ENCODE measurements around the gene PXDN. TPM values are rescaled to one million over a fixed set of nuclear protein-coding genes. Genes with fewer than 3 reads are reported as not detected.
"Not testable (repeated sequence)": the region's sequence is repeated elsewhere in the genome, so short reads cannot be mapped to it uniquely, and the experiment has no call there.

The PXDN gene
- total RNA-seq, 1 donor from 2014 or later: 36.3 TPM

DNA sequence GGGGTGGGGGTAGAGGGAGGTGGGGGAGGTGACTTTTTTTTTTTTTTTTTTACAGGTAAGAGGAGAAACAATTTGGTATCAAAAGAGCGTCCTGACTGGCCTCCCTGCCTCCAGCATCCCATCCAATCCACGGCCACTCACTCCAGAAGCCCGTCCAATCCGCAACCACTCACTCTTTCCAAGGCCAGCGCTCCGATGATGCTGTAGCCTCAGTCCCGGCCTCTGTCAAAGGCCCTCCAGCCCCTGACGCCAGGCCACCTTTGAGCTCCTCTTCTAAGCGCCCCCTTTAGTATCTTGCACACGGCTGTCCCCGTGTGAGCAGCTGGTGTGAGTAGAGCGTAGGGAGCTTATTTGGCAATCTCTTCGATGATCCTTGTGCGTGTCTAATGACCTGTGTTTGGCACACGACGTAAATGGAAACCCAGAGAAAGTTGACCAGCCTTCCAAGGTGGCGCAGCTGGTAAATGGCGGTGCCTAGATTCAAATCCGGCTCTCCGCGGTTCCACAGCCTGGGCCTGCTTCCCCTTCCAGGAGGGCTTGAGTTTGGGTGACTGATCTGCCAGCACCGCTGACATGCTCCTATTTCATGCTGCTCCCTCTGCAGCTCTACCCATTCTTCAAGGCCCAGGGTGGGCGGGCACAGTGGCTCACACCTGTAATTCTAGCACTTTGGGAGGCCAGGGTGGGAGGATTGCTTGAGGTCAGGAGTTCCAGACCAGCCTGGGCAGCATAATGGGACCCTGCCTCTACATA is 23.8 kb upstream of the PXDN start:
- TF ChIP-seq, protein P1, sequence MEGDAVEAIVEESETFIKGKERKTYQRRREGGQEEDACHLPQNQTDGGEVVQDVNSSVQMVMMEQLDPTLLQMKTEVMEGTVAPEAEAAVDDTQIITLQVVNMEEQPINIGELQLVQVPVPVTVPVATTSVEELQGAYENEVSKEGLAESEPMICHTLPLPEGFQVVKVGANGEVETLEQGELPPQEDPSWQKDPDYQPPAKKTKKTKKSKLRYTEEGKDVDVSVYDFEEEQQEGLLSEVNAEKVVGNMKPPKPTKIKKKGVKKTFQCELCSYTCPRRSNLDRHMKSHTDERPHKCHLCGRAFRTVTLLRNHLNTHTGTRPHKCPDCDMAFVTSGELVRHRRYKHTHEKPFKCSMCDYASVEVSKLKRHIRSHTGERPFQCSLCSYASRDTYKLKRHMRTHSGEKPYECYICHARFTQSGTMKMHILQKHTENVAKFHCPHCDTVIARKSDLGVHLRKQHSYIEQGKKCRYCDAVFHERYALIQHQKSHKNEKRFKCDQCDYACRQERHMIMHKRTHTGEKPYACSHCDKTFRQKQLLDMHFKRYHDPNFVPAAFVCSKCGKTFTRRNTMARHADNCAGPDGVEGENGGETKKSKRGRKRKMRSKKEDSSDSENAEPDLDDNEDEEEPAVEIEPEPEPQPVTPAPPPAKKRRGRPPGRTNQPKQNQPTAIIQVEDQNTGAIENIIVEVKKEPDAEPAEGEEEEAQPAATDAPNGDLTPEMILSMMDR (IDR thresholded peaks at IDR 0.05): no peak
- no peaks in the 10 kb centered on the region for H3K9me3 ChIP-seq
- H3K27me3 ChIP-seq (ENCODE audit: low read depth): no peaks in the 10 kb centered on the region
- no peak overlapping the region for H3K27ac ChIP-seq
- no peaks in the 10 kb centered on the region for H3K36me3 ChIP-seq
- no peaks in the 10 kb centered on the region for H3K4me1 ChIP-seq
- ATAC-seq: no peak
- DNase-seq: peak; percentile 29
- intact Hi-C loops (cut with DNase I): no loop called here
- no peak overlapping the region for H3K4me3 ChIP-seq

DNA sequence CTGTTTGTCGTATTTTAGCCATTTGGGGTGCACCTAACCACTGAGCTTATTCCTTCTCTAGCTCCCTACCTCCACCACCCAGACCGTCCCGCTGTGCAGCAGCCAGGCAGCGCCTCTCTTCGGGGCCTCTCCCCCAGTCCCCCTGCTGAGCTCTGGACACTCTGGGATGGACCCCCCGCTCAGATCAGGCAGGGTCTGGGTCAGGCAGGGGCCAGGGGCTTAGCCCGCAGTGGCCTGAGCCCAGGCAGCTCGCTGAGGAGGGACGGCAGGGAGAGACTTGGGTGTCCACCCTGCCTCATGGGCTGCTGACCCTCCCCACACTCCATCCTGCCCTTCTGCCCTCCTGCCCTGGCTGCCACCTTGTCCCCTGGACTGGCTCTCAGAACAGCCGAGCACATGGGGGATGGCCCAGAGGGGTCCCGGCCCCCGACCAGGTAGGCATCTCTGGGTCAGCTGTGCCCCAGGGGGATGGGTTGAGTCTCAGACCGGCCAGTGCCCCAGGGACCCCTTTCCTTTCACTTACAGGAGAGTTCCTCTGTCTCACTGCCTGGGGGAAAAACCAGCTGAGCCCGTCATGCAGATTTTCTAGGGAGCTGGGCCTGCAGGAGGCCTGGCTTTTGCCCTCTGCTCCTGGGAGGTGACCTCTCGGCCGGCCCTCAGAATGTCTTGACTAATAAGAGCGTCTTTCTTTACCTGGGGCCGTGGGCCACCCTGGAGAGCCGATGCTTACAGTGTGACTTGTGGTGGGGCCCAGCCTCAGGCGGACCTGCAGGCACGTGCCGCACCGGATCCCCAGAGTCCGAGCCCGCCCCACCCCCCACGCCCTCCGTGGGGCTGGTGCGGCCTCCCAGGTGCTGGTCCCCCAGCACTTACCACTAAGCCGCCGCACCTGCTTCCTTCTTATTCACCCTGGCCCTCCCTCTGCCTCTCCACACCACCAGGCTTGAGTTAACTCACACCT is 22.8 kb upstream of the PXDN start:
- peak; percentile 41 for DNase-seq
- no peak overlapping the region for H3K27ac ChIP-seq
- intact Hi-C loops (cut with DNase I): no loop called here
- no peaks in the 10 kb centered on the region for H3K27me3 ChIP-seq (ENCODE audit: low read depth)
- no peaks in the 10 kb centered on the region for H3K9me3 ChIP-seq
- TF ChIP-seq, protein P1 (IDR thresholded peaks at IDR 0.05): no peak
- H3K4me1 ChIP-seq: no peaks in the 10 kb centered on the region
- no peaks in the 10 kb centered on the region for H3K36me3 ChIP-seq
- H3K4me3 ChIP-seq: no peak overlapping the region
- ATAC-seq: peak; percentile 24 to 39

DNA sequence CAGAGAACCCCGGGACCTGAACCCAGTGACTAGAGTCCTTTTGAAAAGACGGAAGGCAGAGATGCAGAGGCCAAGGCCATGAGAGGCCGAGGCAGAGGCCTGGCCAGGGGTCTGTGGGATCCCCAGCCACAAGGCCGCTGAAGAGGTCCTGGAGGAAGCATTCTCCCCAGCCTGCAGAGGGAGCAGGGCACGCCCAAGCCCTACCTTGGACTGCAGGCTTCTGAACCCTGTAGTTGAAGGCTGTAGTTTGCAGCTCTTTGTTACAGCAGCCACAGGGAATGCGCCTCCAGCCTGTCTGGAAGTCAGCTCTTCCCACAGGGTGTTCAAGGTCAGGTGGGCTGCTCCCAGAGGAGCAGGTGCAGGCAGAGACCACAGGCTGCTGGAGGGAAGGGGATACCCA is 22.1 kb upstream of the PXDN start:
- intact Hi-C loops (cut with DNase I): no loop called here
- Histone ChIP-seq H3K9me3 (no peaks in the 10 kb centered on the region), H3K27ac (no peak overlapping the region), H3K36me3 (no peaks in the 10 kb centered on the region), H3K4me3 (no peak overlapping the region), H3K4me1 (no peaks in the 10 kb centered on the region), H3K27me3 (ENCODE audit: low read depth) (no peaks in the 10 kb centered on the region)
- DNase-seq (peak; percentile 28), ATAC-seq (peak in 1 of 2 donors; percentile 15)
- TF ChIP-seq, protein P1 (IDR thresholded peaks at IDR 0.05): no peak

- H3K9me3 ChIP-seq; DNase-seq; H3K27me3 ChIP-seq (ENCODE audit: low read depth); H3K4me1 ChIP-seq; H3K36me3 ChIP-seq; intact Hi-C loops (cut with DNase I); ATAC-seq; H3K27ac ChIP-seq; H3K4me3 ChIP-seq: not testable (repeated sequence)
These were observed 20.9 kb upstream of the PXDN start for GRCh38 chr2:1765201-1765600.

GRCh38 chr2:1759611-1759930 is 15.3 kb upstream of the PXDN start:
- Histone ChIP-seq H3K36me3 (no peaks in the 10 kb centered on the region), H3K27ac (no peak overlapping the region), H3K4me1 (peaks cover 3% of the 10 kb centered on the region), H3K4me3 (no peak overlapping the region), H3K27me3 (ENCODE audit: low read depth) (no peaks in the 10 kb centered on the region), H3K9me3 (no peaks in the 10 kb centered on the region)
- DNase-seq: no peak
- ATAC-seq: no peak
- intact Hi-C loops (cut with DNase I): no loop called here
- TF ChIP-seq, protein P1 (IDR thresholded peaks at IDR 0.05): no peak

Measured in lower lobe of right lung (tissue), 2 donors.